ENCODE results near the gene MFAP1.

Gene MFAP1

GRCh38 chr15:43775411-43775965 lies 49.0 kb downstream of the MFAP1 start:
- no peak for DNase-seq

- no peak for DNase-seq
Measured at GRCh38 chr15:43774062-43774461, 50.4 kb downstream of the MFAP1 start.

- no peak for DNase-seq
Measured at GRCh38 chr15:43772624-43773023, 51.9 kb downstream of the MFAP1 start.

- no peak for DNase-seq
Measured at GRCh38 chr15:43771816-43772215, 52.7 kb downstream of the MFAP1 start.

- DNase-seq = peak; percentile 61
Measured at GRCh38 chr15:43769584-43770228, 54.8 kb downstream of the MFAP1 start.

GRCh38 chr15:43763819-43764446 lies 60.6 kb downstream of the MFAP1 start:
- no peak for DNase-seq

- no peak for DNase-seq
Measured at GRCh38 chr15:43762824-43763223, 61.7 kb downstream of the MFAP1 start.
